DMS79 treated with DMSO at 0.1 percent for 48 hours (cell line): ENCODE measurements around the gene KIR2DL3.

ENCODE experiments used
- DNase-seq: peaks from one replicate; lab custom pipeline; 2025; lab: John Stamatoyannopoulos, UW

Gene KIR2DL3

GRCh38 chr19:54795758-54796157, 57.4 kb downstream of the KIR2DL3 start:
- DNase-seq: no peak
